Kidney tubule cell (primary cell): ENCODE measurements around the gene WLS.

Source experiments
- DNase-seq: peaks from one replicate; pipeline ENCODE4 v3.0.0-alpha.2; 2018; ENCODE audit warnings: low spot score

The WLS gene

DNA sequence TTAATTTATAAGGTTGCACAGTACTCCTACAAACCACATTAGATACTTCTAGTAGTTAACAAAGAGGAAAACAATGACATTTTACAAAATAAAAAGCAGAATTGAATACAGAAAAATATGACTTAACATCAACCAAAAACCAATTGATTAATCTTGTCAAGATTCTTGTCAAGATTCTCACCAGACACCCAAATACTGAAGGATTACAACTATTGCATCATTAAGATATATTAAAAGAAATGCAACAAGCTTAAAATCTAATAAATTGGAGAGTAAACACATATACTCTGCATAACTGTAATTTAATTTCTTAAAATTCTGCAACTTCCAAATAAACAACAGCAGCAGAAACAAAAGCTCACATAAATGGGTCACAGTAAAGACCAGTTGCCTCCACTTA, 4.7 kb downstream of the WLS start:
- DNase-seq, result no peak

DNA sequence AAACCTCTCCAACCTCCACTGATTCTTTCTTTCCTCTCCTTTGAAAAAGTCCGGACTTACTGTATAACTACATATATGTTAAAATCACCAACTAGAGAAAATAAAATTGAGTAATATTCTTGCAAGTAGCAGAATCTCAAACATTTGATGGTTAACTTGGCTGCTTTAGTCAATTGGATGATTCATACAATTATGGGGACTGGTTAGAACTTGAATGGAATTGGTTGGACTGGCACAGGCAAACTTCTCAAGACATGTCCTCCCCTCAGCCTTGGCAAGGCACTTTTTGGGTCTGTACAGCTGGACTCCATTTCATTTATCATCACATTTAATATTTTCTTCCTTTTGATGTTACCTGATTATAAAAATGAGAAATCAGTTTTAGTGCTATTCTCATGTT, 6.5 kb downstream of the WLS start:
- peak; percentile 20 for DNase-seq

DNA sequence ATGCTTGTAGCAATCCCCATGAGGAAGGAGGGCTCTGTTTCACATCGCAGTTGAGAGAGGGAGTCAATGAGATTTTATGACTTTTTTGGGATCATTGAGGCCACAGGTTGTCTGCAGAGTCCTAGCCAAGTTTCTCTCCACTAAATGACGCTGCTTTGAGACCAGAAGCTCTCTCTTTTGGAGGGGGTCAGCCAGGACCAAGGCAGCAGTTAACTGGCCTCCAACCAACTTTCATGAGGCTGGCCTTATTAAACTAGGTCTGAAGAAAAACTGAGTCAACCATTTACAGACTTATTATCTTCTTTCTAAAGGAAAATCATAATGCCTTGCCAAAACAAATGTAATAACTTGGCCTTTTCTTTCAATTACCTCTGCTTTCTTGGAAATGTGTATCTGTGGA, 8.6 kb downstream of the WLS start:
- no peak for DNase-seq

DNA sequence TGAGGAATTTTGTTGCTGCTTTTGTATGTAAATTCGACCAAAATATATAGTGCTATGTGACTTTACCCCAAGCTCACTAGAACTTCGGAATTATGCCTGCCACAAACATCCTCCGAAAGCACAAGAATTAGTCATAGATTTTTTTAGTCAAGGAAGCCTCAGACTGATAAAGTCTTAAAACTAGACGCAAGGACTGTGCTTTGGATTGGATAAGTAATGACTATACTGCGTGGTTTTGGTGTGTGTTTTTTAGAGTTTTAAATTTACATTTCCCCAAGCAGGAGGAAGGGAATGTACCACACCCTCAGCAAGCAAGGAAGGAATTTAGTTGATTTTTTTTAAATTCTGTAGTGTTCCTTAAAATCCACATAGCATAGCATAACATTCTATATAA, 10.3 kb downstream of the WLS start:
- no peak for DNase-seq

DNA sequence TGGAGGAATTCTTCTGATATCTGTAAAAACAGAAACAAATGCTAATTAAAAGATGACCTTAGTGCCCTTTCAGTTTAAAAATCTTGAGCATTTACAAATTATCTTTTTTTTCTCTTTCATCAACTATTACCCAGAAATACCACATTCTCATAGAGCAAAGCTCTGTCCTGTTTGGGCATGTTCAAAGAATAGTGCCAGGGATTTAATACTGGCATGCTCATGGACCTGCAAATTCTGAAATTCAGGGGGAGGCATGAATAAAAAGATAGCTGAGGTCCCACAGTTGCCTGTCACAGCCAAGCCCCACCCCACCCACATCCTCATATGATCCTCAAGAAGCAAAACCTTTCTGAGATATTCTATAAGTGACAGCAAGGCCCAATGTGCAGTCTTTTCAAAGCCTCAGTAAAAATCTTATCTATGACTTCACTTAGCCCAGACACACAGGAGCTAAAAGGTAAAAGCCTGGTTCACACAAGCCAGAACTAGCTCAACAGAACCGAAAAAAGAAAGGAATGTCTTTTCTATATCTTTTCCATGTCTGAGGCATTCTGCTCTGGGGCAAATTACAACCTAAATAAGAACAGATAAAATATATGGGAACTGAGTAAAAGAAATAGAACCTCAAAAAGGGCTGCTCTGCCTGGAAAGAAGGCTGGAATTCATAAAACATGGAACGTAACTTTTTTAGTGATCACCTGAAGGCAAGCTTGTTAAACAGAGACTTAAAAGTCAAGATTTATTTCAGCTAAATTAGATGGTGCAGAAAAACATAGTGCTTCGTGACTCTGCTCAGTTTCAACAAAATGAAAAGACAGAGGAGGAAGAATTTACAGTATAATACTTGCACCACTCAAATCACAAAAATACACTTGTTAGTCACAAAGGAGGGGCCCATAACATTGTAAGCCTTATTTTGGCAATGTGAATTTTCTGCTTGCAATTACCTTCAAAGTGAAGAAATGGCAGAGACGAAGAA, 11.0 kb downstream of the WLS start:
- no peak for DNase-seq

DNA sequence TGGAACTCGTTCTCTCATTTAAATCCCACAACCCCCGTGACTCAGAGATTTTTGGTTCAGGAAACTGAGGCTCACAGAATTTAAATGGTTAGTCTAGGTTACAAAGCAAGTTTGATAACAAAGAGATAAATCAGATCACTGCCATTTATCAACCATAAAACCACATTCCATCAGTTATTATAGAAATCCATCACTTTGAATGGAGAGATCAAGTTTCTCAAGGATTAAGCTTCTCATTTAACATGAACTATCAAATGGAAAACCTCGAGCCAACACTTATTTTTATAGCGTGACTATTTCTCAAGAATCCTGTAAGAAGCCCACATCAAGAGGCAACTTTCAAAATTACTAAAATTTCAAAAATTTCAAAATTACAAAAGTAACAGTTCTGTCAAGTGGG, 11.9 kb downstream of the WLS start:
- DNase-seq, result no peak

DNA sequence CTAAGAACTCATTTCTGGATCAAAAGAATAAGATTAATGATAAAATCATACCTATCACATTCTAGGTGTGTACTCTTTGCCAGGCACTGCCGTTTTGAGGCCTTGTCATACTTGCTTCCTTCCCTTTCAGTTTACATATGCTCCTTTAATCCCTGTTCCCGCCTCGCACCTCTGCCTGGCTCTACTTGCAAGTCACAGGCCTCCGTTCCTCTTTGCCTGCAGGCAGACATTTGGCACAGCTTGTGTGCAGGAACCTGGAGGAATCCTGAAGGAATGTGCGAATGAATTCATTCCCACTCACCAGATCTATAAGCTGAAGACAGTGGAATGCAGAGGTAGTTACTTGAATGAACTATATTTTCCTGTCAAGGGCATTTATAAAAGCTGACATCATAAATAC, 13.8 kb downstream of the WLS start:
- peak; percentile 50 for DNase-seq

DNA sequence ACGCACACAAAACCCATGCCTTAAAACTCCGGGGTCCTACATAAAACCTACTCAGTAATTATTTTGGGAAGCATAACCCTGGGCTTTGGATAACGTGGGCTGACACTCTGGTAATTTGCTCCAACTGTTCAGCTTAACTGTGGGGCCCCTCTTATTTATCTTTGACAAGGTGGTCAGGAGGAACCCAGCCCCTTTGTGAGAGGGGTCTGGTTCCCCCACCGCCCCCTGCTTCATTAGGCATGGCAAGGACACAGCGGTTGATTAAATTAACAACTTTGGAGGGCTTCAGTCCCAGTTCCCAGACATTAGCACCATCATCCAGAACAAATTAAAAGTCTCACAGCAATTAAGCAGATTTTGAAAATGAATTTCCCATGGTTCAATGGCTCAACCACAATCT, 14.7 kb downstream of the WLS start:
- DNase-seq, result no peak

DNA sequence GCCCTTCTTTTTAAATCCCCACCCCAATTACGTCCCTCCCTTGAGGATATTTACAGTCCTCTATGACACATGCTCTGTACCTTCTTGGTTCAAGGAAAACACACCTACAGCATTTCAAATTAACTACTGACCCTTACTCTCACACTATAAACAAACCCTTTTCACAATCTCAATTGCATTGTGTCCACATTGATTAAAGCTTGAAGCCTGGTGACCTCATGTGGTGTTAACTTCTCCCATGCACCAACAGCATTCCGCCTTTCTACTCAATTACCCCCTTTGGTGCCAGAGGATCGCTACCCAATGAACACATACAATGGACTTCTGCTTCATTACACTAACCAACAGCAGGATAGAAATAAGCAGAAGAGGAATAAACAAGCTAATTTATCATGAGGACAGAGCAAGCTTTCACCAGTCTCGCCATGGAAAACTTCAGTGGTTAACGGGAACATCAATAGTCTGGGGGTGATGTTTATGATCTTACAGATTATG, 15.2 kb downstream of the WLS start:
- DNase-seq, result no peak

DNA sequence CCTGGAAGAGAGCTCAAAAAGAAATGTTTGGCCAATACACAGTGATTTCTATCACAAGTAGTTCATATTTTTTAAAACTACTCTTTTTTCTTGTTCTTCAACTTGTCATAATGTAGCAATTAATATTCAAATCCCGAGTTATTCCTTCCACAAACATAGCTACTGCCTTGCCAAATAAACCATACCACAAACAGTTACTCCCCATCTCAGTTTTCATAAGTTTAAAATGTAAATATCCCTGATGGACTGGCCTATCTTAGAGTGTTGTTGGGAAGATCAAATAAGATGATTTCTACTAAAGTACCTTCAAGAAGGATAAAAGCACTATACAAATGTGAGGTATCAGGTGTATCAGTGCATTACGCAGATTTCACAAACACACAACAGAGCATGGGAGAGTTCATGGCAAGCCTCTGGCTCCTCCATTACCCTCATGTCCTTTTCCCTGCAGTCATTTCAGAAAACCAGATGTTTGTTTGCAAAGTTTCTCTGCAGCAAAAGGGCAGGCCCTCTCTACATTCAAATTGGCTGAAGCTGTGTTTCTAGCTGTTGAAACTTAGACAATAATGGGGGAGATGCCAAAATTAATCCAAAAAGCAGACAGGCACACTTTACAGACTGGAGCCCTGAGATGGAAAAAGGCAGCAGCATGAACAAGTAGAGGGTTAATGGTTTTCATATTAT, 16.1 kb downstream of the WLS start:
- DNase-seq, result no peak

DNA sequence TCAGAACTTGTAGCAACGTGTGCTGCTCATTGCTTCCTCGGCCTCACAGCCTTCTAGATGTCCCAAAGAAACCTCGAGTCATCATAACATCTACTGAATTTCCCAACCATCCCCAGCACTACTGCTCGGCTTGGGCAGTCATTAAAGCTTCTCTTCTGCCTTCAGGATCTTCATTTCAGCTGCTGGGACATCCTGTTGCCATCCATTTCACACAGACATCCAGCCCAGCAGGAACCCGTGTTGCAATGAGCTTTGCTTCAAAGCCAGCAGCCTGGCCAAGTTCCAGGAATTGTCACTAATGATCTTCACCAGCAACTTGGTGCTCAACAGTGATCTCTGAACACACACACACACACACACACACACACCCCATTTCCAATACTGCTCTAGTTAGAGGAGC, 18.5 kb downstream of the WLS start:
- peak; percentile 45 for DNase-seq

DNA sequence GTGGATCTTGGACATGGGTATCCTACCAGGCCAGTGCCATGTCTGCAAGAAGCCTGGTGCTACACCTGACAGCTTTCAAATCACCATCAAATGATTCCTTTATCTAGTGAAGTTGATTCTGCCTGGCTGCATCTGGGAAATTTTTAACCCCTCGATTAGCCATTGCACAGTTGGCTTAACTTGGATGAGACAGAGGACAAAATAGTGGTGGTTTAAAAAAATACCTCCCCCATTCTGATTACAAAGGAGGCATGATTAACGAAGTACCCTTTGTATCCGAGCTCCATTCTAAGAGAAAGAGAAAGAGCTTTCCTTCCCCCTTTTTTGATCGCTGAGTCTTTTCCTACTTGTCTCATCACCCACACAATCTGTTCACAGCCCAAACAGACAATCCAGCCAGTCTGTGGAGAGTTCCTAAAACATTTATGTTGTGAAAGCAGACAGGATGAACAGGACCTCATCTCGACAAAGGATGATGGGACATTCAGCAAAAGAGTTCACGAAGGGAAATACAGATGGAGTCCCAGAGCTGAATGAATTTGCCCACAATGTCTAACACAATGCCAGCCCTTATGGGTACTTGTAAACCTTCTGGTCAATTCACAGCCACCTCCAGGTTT, 20.5 kb downstream of the WLS start:
- peak; percentile 80 for DNase-seq

DNA sequence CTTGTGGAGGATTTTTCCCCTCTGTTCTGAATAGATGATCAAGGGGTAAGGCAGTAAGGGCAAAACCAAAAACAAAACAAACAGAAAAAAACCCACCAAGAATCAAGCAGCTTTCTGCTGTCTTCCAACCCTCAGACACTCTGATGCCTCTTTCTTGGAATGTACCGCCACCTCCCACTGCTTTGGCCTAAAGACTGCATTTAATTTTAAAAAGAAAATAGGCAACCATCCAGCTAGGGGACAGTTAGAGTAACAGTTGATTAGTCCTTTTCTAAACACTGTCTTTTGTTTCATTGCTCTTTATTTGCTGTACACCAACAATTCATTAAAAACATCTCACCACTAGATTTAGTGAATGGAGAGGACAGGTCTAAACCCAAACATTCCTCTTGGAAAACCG, 21.5 kb downstream of the WLS start:
- DNase-seq, result no peak

DNA sequence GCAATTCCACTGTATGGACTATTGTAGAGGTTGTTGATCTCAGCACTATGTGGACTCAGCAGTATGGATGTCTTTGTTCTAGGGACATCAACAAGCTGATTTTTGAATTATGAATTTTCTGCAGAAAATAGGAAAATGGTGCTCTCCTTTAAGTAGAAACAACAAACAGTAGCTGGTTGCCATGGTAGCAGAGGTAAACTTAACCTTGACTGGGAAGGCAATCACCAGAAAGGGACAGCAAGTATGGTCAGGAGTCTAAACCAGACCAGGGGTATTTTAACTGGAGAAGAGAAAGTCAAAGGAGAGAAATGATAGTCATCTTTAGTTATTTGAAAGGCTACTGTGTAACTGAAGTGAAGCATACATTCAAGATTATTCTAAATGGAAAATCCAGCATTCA, 22.3 kb downstream of the WLS start:
- peak; percentile 43 for DNase-seq

DNA sequence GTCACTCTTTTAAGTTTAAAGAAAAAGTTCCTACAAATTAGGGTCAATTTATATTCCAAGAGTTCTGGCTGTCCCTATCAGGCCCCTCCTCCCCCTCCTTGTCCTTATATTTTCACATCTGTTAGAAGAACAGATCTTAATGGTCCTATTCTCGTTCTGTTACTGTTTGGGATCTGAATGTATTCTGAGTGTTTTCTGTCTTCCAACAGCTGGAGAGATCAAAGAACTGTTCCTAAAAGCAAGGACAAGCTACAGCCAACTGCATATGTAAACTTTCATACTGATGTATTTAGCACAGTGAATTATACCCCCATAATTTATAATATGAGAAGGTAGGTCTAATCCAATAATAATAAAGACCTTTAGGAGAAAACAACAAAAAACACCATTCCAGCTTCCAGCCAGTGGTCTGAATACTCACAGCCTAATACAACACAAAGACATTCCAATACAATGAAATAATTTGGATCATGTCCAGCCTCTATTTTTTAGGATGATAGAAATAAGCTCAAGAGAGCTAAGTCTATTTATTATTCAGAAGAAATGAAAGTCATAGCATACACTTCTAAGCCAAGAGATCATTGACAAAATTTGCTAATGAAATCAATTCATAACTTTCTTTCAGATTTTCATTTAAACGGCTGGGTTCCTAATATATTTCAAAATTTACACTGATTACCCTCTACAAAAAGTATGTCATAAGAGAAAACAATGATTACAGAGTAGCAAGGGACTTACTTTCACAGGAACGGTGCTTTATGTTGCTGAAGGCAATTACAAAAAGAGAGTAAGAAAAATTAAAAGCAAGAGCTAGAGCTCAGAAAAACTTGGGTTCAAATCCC, 25.3 kb downstream of the WLS start:
- DNase-seq, result peak; percentile 72

DNA sequence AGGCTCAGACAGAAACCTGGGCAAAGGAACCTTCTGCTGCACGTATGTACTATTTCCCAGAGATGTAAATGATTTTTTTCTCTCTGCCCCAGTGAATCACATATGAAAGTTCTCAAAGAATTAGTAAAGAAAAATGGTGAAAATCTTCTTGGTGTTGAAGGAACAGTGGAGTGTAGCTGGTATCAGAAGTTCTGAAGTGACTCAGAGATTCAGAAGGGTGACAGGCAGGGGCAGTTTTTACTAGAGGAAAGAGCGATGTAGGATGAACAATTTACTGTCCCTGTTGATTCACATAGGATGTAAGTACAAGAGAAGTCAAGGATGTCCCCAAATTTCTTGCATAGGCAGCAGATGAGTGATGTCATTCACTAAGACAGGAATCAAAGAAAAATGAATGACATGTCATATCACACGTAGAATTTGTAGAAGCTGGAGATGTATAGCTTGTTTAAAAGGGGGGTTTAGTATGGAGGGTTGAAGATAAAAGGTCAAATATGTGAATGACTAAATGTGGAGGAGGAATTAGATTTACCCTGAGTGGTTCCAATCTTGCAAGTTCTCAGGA, 26.4 kb downstream of the WLS start:
- DNase-seq, result peak; percentile 10

DNA sequence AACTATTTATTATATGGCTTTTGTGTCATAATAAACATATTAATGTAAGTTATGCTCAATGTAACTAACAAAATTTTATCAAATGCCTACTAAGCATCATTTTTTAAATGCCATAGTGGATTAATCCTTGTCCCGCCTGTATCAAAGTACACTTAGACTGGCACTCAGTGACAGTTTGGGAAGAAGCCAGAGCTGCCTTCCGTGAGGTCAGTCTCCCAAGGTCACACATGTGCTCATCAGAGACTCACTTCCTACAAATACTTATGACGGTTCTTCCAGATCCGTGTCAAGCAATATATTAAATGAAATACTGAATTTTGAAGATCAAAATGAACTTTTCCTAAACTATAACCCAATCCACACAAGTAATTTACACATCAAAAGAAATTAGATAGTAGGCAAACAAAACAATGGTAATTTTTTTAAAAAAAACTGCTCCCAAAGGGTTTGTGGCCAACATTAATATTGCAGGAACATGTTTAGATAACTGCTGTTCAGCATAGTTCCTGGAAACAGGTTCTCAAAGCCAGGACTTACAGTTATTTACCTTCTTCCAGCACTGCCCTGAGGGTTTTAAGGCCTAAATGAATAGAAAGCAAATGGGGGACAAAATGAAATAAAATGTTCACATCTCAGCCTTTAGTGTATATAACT, 27.2 kb downstream of the WLS start:
- no peak for DNase-seq

DNA sequence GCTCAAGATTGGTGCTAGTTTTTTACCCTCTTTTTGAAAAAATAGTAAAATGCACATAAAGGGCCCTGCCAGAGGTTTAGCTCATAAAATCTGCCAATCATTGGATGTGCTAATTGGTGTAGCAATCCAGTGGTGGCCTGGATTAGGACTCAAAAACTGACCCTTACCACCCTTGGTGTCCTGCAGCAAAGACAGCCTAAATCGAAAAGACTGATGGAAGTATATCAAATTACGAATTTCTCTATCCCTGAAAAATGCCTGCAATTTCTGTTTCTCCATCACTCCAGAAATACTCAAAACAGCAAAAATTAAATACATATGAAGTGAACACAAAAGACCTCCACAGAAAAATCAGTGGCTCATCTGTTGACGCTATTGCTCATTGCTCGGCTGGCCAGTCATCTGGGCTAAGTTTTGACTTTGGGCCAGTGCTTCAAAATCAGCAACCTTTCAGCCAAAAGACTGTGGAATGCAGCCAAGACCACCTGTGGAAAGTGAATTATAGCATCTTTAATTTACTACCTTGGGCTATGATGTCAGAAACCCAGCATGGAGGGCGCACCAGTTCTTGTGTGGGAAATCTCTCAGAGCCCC, 30.0 kb downstream of the WLS start:
- DNase-seq, result peak; percentile 48

DNA sequence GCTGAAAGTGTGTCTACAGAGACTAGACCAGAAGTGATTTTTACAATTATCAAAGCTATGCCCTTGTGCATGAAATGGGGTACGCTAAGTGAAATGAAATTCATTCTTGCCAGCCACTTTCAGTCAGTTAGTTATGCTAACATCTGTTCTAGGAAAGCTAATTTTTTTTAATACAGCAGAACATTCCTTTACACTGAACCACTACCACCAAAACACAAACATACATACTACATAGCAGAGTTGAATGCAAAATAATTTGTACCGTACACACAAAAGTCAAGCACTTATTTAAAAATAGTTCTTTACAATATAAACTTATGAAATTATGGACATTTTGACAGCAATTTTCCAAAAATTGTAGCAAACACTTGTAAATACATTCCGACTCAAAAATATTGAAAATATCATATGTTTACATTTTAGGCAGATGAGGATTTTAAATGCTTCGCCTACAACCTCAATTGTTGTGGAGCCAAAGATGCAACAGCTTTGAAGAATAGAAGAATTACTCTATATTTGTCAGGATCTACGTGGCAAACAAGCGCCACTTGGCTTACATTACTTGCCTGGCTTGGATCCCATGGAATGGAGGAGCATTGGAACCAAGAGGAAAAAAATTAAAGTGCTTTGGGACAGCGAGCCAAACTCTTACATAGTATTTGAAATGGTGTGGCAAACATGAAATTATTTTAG, 30.6 kb downstream of the WLS start:
- DNase-seq, result no peak

DNA sequence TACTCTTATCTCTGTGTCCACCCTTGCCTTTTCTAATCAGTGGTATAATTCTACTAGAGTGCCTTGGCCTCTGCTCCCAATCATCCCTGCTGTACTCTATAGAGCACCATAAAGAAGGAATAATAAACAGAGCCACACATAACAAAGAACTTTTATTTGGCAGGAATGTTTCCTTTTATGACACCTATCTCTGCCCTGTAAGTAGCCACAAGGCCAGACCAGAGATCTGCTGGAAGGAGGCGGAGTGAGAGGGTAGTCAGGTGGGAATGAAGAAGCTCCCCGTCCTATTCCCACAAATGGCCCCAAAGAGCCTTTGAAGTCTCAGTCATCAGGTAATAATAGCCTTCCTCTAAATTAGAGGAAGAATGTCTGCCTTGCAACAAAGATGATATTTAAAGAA, 32.7 kb downstream of the WLS start:
- no peak for DNase-seq
